Activated CD4-positive, alpha-beta T cell treated with anti-CD3 and anti-CD28 coated beads, Interleukin-2, Interleukin-6, amounts not matched to agents 100 ng/mL and 50 ng/mL, durations not matched to agents 16 hours and 8 hours (primary cell): ENCODE data around the gene DNAJB6.

ENCODE experiments used
- DNase-seq: peaks from one replicate; pipeline ENCODE4 v3.0.0-alpha.2; 2020

Gene DNAJB6

DNA sequence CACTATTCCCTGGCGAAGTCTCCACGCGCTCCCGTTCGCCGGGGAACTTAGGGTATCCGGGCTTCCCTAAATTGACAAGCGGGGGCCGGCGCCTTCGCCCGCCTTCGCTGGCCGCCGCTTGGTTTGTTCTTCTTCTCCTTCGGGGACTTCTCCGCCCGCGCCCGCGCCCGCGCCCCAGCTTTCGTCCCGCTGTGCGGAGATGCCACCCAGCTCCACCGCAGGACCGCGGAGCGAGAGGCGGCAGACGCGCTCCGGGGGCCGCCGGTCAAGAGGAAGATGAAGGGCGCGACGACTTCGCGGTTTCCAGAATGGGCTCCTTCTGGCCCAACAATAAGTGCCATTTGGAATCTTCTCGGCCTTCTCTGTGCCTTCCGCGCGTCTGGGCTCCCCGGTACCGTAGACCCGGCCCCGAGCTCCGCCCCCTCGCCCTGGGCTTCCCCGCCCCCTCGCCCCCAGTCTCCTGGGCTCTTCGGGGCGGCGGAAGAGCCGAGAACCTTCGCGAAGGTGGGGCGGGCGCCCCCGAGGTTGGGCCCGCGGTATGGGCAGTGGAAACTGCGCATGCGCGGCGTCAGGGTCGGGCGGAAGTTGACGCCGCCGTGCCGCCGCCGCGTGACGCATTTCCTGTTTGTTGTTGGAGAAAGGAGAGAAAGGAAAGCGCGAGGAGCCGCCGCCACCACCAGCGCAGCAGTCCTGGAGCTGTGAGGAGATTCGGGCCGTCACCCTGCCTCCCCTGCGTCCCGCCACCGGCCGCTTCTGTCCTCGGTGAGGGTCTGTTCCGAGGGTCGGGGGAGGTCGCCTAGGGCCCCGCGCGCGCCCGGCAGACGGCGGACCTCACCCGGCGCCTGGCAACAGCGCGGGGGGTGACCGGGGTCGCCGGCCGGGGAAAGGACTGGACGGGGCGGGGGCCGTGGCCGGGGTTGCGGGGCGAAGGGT is at the start of gene DNAJB6:
DNAJB6 (plus strand) TSS at position 622 of the 933 bp plus-strand sequence. CDS start 21,569 bp downstream, outside the sequence.
- DNase-seq: peak; percentile 96

DNA sequence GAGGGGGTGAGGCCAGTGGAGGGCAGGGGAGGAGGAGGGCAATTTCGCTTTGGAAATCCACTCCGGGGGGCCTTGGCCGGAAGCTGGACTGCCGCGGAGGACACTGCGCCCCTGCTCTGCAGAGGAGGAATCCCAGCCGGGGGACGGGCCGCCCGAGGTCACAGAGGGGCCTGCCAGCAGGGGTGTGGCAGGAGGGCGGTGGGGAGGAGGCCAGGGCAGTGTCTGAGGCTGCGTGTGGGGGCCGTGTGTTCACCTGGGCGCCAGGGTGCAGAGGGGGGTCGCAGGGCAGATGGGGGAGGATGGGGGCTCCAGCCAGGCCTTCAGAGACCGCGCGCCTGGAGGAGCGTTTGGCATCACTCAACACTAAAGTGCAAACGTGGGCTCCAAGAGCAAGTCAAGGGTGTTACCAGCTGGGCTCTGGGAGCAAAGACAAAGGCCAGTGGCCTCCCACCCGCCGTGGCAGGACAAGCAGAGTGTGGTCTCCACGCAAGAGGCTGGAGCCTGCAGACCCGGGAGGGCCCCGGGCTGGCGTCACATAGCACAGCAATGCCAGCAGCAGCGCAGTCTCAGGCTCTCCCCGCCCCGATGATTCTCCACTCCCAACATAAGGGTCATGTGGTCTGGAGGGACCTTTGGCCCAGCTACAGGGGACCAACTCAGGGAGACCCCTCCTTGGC is 45.3 kb upstream of the DNAJB6 start:
- DNase-seq: no peak

DNA sequence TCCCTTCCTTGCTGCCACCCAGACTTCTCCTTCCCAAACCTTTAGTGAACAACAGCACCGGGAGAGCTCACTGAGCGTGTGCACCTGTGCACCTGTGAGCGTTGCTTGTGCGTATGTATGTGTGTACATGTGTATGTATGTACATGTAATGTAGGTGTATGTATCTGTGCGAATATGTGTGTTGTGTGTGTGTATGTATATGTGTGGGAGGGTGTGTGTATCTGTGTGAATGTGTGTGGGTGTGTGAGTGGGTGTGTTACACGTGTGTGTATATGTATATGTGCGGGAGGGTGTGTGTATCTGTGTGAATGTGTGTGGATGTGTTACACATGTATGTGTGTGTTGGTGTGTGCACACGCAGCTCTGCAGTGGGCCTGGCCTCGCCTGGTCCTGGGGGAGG is 44.5 kb upstream of the DNAJB6 start:
- DNase-seq: no peak

DNA sequence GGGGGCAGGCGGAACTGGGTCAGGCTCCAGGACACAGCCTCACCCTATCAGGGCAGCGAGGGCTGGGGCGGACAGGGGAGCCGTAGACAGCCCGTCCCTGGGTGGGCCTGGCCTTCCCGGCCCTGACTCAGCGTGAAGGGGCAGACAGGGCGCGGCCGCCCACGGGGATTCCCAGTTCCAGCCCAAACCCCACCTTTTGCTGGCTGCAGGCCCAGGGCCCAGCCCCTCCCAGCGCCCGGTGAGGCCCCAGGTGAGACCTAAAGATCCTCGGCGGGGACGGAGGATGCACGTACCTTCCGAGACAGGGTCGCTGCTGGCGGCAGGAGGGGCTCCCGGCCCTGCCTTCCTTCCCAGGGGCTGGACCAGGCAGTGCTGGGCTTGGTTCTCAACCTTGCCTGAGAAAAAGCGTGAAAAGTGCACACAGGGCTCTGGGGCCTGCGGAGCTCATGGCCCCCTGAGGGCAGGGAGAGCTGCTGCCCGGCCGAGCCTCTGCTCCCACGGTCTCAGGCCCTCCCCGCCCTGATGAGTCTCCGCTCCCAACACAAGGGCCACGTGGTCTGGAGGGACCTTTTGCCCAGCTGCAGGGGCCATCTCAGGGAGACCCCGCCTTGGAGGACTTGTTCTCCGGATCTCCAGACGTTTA is 43.9 kb upstream of the DNAJB6 start:
- DNase-seq: no peak

DNA sequence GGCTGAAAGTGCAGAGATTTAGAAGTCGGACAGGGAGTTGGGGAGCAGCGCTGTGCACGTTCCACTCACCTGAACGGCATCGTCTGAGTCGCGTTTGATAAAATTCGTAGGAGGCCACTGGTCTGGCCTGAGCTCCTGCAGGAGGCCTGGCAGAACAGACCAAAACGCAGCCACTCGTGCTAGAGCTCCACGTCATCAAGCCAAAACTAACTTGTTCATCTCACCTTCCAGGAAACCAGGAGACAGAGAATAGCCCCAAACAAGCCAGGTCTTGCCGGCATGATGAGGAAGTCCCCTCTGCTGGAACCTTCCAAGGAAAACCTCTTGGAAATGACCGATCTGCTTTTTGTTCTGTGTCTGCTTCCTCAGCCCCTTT is 43.4 kb upstream of the DNAJB6 start:
- no peak for DNase-seq

DNA sequence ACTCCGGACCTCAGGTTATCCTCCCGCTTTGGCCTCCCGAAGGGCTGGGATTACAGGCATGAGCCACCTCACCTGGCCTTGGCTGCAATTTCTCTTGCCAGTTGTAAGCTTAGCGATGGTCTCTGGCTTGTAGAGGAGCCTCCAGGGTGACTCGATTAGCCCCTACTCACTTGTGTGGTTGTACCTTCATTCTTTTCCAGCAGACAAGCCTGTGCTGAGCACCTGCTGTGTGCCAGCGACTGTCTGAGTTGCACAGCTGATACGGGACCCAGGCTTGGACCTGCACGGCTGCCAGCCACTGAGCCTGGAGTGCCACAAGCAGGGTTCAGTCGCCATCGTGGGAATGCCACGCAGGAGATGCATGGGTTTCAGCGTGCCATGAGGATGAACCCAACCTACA is 42.0 kb upstream of the DNAJB6 start:
- no peak for DNase-seq

DNA sequence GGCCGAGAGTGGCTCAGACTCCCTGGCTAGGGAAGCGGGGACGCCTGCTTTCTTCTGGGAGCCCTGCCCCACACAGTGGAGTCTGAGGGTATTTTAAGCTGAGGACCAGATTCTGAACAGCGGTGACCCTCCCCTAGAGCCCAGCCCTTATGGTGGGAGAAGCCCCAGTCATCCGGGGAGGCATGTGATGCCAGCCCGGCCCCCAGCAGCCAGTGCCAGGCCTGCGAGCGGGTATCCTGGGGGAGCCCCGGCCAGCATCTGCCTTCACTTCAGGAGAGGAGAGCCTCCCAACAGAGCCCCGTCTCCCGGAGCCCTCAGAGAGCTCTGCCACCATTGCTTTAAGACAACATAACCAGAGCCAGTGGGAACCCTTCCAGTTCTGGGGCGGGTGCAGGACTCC is 41.5 kb upstream of the DNAJB6 start:
- DNase-seq: no peak

DNA sequence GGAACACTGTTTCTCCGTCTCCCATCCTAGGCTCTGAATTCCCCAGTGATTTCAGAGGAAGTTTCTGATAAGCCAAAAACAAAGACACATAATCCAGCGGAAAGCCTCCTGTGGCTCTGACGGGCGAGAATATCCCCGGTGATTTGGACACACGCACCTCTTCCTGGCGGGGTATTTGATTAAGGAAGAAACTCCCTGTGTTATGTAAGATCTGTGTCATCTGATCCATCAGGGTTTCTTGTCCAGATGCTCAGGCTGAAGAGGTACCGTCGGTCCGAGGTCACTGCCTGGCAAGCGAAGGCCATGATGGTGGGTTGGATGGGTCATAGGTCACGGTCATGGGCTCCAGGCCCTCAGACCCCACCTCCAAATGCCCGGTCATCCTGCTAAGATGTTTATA is 39.6 kb upstream of the DNAJB6 start:
- no peak for DNase-seq

DNA sequence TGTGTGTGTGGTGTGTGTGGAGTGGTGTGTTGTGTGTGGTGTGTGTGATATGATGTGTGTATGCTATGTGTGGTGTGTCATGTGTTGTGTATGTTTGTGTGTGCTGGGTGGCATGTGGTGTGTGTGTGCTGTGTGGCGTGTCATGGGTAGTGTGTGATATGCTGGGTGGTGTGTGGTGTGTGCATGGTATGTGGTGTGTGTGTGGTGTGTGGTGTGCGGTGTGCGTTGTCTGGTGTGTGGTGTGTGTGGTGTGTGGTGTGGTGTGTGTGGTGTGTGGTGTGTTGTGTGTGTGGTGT is 37.5 kb upstream of the DNAJB6 start:
- DNase-seq: no peak

DNA sequence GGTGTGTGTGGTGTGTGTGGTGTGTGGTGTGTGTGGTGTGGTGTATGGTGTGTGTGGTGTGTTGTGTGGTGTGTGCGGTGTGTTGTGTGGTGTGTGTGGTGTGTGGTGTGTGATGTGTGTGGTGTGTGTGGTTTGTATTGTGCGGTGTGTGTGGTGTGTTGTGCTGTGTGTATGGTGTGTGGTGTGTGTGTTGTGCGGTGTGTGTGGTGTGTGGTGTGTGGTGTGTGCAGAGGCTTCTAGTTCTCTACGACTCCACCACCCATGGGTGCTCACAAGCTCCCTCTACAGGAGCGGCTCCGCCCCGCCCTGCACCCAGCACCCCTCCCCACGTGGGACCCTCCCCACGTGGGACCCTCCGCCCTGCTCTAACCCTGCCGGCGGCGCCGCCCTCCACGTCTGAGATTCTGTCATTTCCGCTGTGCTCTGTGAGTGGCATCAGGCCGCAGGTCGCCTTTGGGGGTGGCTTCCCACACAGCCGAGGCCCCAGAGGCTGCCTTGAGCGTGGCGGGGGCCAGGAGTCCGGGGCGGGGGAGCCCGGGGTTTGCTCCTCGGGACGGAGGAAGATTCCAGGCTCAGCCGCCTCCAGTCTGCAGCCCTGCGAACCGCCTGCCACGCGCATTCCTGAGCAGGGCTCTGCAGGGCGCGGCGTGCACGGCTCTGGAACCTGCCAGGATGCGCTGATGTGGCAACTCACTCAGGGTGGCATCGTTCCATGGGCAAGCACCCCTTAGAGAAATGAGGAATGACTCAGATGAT is 37.0 kb upstream of the DNAJB6 start:
- DNase-seq: peak; percentile 36

DNA sequence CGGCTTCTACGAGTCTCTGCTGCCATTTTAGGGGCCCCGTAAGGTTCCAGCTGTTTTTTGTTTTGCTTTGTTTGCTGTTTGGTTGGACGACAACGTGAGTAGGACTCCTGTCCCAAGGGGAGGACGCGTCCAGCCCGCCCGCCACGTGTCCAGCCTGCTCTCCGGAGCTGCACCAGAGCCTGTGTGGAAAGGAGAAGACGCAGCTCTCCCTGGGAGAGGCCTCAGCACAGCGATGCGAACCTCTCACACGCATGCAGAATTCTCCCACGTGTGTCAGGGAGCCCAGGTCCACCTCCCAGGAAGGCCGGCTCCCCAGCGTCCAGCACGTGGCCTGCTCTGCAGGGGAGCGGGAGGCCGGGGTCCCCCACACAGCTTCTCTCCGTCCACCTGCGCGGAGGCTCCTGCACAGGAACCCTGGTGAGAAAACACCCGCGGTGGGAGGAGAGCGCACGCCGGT is 36.4 kb upstream of the DNAJB6 start:
- no peak for DNase-seq

DNA sequence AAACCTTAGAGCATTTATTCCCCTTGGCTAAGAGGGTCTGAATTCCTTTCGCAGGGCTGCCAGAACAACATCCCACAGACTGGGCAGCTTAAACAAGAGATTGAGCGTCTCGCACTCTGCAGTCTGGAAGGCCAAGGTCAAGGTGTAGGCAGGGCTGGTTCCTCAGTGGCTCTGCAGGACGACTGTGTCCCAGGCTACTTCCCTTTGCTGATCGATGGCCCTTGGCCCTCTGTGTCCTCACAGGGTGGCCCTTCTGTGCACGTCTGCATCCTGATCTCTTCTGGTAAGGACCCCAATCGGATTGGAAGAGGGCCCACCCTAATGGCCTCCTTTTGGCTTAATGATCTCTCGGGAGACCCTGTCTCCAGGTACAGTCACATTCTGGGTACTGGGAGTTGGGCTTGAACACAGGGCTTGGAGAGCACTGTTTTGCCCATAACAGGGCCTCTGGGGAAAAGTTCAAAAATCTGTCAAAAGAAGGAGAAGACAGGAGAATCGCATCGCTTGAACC is 35.1 kb upstream of the DNAJB6 start:
- DNase-seq: peak; percentile 27

DNA sequence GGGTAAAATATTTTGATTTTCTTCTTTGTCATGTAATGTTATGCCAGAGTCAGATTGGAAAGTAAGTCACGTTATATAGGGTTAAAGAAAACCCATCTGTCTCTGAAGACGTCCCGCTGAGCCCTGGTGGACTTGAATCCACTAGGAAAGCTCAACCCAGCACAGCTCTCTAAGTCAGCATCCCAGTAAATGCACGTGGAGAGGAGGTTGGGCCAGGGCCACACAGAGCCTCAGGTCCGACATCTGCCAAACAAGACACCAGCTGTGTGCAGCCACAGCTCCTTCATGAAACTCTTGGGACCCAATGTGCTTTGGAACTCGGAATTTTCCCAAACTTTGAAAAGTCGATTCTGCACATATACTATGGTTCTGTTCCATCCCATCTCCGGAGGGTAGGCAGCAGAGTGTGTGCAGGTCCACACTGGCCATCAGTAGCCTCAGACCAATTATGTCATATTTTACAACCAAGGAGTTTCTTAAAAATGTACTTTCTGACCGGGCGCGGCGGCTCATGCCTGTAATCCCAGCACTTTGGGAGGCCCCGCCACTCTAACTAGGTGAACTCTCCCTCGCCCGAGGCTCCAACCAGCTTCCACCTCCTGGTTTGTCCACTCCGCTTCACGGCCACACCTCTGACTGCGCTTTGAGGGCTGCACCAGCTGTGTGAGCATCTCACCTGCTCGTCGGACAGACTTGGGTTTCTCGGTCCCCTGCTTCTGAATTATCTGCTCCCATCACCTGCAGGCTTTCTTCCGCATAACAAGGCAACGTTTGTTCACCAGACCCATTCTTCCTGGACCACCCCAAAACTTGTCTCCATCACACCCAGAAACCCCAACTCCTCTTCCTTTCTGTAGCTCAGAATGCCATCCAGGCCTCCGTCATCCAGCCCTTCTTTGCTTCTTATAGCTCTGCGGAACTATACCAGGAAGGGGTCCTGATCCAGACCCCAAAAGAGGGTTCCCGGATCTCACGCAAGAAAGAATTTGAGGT is 29.7 kb upstream of the DNAJB6 start:
- DNase-seq: no peak

DNA sequence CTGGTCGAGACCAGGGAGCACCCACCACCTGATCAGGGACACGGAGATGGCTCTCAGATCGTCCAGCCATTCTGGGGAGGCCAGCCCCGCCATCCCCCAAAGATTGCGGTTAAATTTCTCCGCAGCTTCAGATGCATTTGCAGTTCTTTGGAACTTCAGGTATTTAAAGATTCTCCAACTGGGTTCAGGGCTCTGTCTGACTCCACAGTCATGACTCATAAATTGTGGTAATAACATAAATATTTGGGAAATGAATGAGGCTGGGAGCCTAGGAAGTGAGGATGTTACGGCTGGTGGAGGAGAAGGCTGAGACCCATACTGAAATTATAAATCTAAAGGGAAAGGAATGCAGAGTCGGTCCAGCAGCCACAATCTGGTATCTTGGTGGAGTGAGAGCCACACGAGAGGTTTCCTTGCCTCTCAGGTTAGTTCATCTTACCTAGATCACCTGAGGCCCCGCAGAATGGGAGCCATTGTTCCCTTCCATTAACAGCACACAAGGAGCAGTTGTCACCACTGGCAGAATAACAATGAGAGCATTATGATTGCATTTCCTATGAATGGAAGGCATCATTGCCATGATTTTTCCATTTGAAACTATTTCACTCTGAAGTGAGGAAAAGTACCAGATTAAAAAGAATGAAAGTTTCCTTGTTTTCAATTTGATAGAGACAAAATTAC is 26.7 kb upstream of the DNAJB6 start:
- no peak for DNase-seq

DNA sequence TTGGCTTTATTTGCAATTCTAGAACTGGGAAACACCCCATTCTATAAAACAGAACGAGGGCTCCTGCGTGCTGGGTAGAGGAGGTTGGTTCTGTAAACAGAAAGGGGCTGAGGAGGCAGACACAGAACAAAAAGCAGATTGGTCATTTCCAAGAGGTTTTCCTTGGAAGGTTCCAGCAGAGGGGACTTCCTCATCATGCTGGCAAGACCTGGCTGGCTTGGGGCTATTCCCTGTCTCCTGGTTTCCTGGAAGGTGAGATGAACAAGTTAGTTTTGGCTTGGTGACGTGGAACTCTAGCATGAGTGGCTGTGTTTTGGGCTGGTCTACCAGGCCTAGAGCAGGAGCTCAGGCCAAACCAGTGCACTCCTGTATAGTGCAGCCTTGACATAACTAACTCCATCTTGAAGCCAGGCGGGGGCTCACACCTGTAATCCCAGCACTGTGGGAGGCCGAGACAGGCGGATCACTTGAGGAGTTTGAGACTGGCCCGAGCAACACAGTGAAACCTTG is 26.1 kb upstream of the DNAJB6 start:
- no peak for DNase-seq

DNA sequence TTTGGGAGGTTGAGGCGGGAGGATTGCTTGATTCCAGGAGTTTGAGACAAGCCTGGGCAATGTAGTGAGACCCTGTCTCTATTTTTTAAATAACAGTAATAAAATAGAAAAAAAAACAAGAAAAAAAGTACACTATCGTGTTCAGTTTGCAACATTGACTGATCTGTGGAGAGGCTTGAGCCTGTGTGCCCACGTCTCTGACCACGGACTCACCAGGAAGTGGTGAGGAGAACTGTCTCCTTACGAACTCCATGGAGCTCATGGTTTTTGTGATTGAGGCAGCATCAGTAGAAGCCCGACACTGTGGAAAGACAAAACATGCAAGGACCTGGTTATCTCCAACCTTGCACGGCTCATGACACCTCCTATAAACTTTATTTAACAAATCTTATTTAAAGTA is 23.9 kb upstream of the DNAJB6 start:
- no peak for DNase-seq

DNA sequence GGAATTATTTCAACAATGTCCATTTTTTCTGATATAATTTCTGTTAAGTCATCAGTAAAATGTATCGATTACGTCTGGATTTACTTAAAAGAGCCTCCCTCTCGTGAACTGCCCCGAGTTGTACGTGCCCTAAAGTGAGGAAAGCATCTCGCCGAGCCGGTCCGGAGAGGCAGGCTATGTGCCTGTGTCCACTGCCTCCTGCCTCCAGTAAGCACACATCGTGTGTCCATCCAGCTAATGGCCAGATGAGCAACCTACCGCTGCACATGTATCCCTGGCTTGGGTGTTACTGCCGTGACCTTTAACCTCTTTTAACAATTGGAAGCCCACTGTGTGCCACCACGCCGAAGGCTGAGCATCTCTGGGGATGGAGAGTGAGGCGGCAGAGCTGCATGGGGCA is 23.2 kb upstream of the DNAJB6 start:
- DNase-seq: no peak

DNA sequence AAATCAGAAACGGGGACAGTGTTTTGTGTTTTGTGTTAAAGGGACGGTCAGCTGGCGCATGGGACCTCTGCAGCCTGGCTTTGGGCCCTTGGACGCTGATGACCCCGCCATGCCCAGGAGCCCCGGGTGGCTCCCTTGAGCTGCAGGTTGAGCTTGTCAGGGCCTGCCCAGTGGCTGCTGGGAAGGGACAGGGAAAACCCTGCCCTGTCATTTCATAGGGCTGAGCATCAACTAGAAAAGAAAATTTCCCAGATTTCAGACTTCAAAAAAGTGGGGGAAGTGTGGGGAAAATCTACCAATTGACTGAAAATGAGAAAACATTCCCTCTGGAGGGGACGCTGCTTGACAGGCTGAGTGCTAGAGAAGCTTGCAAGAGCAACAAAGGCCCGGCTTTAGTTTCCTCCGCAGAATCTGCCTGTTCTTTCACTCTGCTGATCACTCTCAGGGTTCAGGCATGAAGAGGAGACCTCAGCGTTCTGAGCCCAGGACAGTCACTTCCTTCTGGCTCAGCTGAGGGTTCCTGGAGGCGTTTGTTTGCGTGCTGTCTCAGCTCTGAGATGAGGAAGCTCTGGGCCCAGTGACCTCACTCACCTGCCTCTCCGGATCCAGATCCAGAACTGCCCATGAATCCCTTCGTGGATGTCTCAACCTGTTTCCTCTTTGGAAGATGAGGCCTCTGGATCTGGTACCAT is 18.6 kb upstream of the DNAJB6 start:
- no peak for DNase-seq

DNA sequence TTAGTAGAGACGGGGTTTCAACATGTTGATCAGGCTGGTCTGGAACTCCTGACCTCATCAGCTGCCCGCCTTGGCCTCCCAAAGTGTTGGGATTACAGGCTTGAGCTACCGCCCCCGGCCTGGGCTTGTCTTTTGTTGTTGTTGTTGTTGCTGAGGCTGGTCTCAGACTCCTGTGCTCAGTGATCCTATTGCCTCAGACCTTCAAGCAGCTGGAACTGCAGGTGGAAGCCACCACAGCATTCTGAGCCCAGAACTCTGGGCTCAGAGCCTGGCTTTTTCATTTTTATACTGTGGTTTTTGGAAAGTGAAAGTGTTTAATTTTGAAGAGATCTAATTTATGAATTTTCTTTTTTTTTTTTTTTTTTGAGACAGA is 16.2 kb upstream of the DNAJB6 start:
- no peak for DNase-seq

DNA sequence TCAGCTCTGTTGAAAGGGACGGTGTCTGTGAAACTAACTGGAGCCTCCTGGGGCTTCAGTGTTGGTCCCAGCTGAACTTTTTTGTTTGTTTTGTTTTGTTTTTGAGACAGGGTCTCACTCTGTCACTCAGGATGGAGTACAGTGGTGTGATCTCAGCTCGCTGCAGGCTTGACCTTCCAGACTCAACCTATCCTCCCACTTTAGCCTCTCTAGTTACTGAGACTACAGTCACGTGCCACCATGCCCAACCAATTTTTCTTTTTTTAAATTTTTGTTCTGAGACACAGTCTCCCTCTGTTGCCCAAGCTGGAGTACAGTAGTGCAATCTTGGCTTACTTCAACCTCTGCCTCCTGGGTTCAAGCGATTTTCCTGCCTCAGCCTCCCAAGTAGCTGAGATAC is 13.4 kb upstream of the DNAJB6 start:
- no peak for DNase-seq
